Activated CD4-positive, CD25-positive, alpha-beta regulatory T cell treated with anti-CD3 and anti-CD28 coated beads, Interleukin-2, amount 50 U/mL, for 24 hours (primary cell): ENCODE results near the gene GPS1.

Experiments
- ATAC-seq, 2 donors: fragments of 150-1000 bp; cut with Tn5 transposase; one replicate each; pipeline ENCODE4 v1.10.0; 2021; ENCODE audit warnings: mild to moderate bottlenecking in 1 of 2, moderate library complexity in 1 of 2

The GPS1 gene

GRCh38 chr17:82105417-82105881 lies 53.8 kb downstream of the GPS1 start:
- no peak for ATAC-seq

- ATAC-seq = peak; percentile 86 to 94
These were observed 54.4 kb downstream of the GPS1 start for GRCh38 chr17:82105882-82106687.

DNA sequence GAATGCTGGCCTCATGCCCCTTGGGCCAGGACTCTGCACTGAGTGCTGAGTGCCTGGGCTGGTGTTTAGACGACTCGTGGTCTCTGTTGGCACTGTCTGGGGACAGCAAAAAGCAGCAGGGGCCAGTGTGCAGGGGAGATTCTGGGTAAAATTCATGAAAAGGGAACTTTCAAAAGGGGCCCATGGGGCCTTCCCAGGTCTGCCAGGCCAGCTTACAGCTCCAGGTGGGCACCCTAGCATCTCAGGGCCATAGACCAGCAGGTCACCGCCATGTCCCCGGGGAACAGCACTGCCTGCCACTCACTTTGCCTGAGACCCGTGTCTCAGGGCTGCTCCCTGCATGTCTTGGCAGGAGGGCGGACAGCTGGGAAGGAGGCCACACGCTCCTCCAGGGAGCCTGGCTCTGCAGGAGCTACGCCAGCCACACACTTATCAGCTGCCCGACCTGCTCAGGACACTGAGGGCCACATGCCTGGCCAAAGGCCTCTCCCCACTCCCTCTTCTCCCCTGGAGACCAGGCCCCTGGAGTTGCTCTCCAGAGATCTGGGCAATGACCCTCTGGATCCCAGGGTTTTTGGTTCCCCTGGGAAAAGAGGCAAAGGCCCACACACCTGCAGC lies 55.1 kb downstream of the GPS1 start:
- peak in 1 of 2 donors; percentile 5 for ATAC-seq
